Mesenchymal stem cell (in vitro differentiated cells and primary cell): Measurements from ENCODE around the gene AFAP1.

Source experiments
- DNase-seq: peaks from one replicate; pipeline ENCODE4 v3.0.0-alpha.2; 2013
- H2AFZ ChIP-seq: one replicate; pipeline ENCODE4 v1.6.1; 2013; ENCODE audit warnings: low read depth, mild to moderate bottlenecking, control low read depth, inconsistent platforms, low read length, moderate library complexity
- H2AK5ac ChIP-seq: 2 replicates; pipeline ENCODE4 v1.6.1; 2013; ENCODE audit warnings: low read length, moderate library complexity, mild to moderate bottlenecking, inconsistent platforms; ENCODE audit not compliant: severe bottlenecking
- H2BK120ac ChIP-seq: one replicate; pipeline ENCODE4 v1.6.1; 2013; ENCODE audit warnings: low read depth, mild to moderate bottlenecking, inconsistent platforms, low read length, moderate library complexity
- H2BK12ac ChIP-seq, 2 experiments: one replicate each; pipeline ENCODE4 v1.6.1; 2013; ENCODE audit warnings: inconsistent platforms in 2 of 2, low read length in 2 of 2, mild to moderate bottlenecking in 2 of 2, moderate library complexity in 2 of 2, control low read depth in 1 of 2
- H2BK15ac ChIP-seq: one replicate; pipeline ENCODE4 v1.6.1; 2013; ENCODE audit warnings: mild to moderate bottlenecking, low read depth, inconsistent platforms; ENCODE audit not compliant: poor library complexity, severe bottlenecking
- H2BK5ac ChIP-seq: 2 replicates; pipeline ENCODE4 v1.6.1; 2013; ENCODE audit warnings: low read depth, mild to moderate bottlenecking, low read length, control low read depth, inconsistent platforms; ENCODE audit not compliant: poor library complexity, severe bottlenecking
- H3K14ac ChIP-seq, 2 experiments: one replicate each; pipeline ENCODE4 v1.6.1; 2013; ENCODE audit warnings: inconsistent platforms in 2 of 2, low read length in 2 of 2, control low read depth in 1 of 2, mild to moderate bottlenecking in 1 of 2, moderate library complexity in 1 of 2
- H3K18ac ChIP-seq, 2 experiments: one replicate each; pipeline ENCODE4 v1.6.1; 2013; ENCODE audit warnings: inconsistent platforms in 2 of 2, low read length in 2 of 2, control low read depth in 1 of 2, low read depth in 1 of 2, mild to moderate bottlenecking in 1 of 2
- H3K23ac ChIP-seq, 2 experiments: one replicate each; pipeline ENCODE4 v1.6.1; 2013; ENCODE audit warnings: inconsistent platforms in 2 of 2, low read length in 2 of 2, mild to moderate bottlenecking in 2 of 2, moderate library complexity in 2 of 2, control low read depth in 1 of 2
- H3K27ac ChIP-seq: 2 replicates; pipeline ENCODE4 v1.5.1; 2013; ENCODE audit warnings: mild to moderate bottlenecking, moderate library complexity, low read length, control low read depth, inconsistent platforms; ENCODE audit not compliant: poor library complexity, severe bottlenecking
- H3K27me3 ChIP-seq, 2 experiments: 2 replicates each; pipeline versions ENCODE4 v1.6.1 to v1.7.0; 2013; ENCODE audit warnings: low read length in 2 of 2, mild to moderate bottlenecking in 2 of 2, moderate library complexity in 2 of 2, control low read depth in 1 of 2, inconsistent platforms in 1 of 2; ENCODE audit not compliant: control insufficient read depth in 1 of 2, insufficient read depth in 1 of 2
- H3K36me3 ChIP-seq, 2 experiments: 2 replicates each; pipeline versions ENCODE4 v1.6.1 to v1.7.0; 2013; ENCODE audit warnings: low read length in 2 of 2, control low read depth in 1 of 2, inconsistent platforms in 1 of 2, low read depth in 1 of 2, mild to moderate bottlenecking in 1 of 2; ENCODE audit not compliant: insufficient read depth in 2 of 2, control insufficient read depth in 1 of 2
- H3K4ac ChIP-seq, 2 experiments: one replicate each; pipeline ENCODE4 v1.6.1; 2013; ENCODE audit warnings: inconsistent platforms in 2 of 2, low read length in 2 of 2, mild to moderate bottlenecking in 2 of 2, moderate library complexity in 2 of 2, control low read depth in 1 of 2, low read depth in 1 of 2
- H3K4me1 ChIP-seq: 2 replicates; pipeline ENCODE4 v1.6.1; 2013; ENCODE audit warnings: low read depth, low read length, control low read depth; ENCODE audit not compliant: control insufficient read depth, insufficient read depth
- H3K4me2 ChIP-seq: 2 replicates; pipeline ENCODE4 v1.6.1; 2013; ENCODE audit warnings: low read length, mild to moderate bottlenecking, inconsistent platforms; ENCODE audit not compliant: poor library complexity, severe bottlenecking
- H3K4me3 ChIP-seq, 2 experiments: 2 replicates each; pipeline versions ENCODE4 v1.5.1 to v1.7.0; 2013; ENCODE audit warnings: low read length in 2 of 2, mild to moderate bottlenecking in 2 of 2, control low read depth in 1 of 2, low read depth in 1 of 2; ENCODE audit not compliant: insufficient read depth in 1 of 2
- H3K79me1 ChIP-seq: replicated peaks from 2 replicates; pipeline ENCODE4 v1.6.1; 2013; ENCODE audit warnings: mild to moderate bottlenecking, control low read depth, low read length, inconsistent platforms; ENCODE audit not compliant: poor library complexity, severe bottlenecking
- H3K9ac ChIP-seq: 2 replicates; pipeline ENCODE4 v1.7.0; 2013; ENCODE audit warnings: mild to moderate bottlenecking, low read length, moderate library complexity
- H3K9me3 ChIP-seq: 2 replicates; pipeline ENCODE4 v1.7.0; 2013; ENCODE audit warnings: mild to moderate bottlenecking, low read length; ENCODE audit not compliant: control insufficient read depth
- H4K8ac ChIP-seq: one replicate; pipeline ENCODE4 v1.6.1; 2013; ENCODE audit warnings: inconsistent platforms, mild to moderate bottlenecking, low read length, moderate library complexity
- H4K91ac ChIP-seq: one replicate; pipeline ENCODE4 v1.6.1; 2013; ENCODE audit warnings: mild to moderate bottlenecking, low read length, inconsistent platforms
- WGBS: methylation state at CpG from one replicate; pipeline ENCODE4 v1.1.7; 2013; ENCODE audit warnings: mixed read lengths; 5-methylcytosine and 5-hydroxymethylcytosine counted together

Gene AFAP1

DNA sequence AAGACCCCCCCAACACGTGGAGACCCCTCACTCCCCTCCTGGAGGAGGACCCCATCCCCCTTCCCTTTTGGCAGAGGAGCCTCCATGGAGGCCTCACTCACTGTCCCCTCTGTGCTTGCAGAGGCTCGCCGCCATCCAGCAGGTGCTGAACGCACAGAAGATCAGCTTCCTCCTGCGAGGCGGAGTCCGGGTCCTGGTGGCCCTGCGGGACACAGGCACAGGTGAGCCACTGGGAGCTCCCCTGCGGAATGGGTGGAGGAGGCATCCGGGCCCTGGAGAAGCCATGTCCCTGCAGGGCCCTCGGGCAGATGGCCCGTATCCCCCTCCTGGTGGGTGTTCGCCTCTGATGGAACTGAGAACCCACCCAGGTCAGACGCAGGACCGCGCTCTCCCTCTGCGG lies 206.5 kb downstream of the AFAP1 start:
- Histone ChIP-seq H3K4me3 (no peak overlapping the region), H3K27me3 (peaks cover 26 to 50% of the 10 kb centered on the region in 2 experiments), H3K4me2 (no peak overlapping the region), H3K14ac (no peak overlapping the region), H4K8ac (no peak overlapping the region), H3K9me3 (peaks cover 5% of the 10 kb centered on the region), H2AK5ac (no peak overlapping the region), H3K4ac (no peak overlapping the region), H4K91ac (no peak overlapping the region), H3K23ac (no peak overlapping the region), H3K79me1 (no peaks in the 10 kb centered on the region), H3K27ac (no peak overlapping the region), H3K36me3 (peaks cover 0 to under 1% of the 10 kb centered on the region in 2 experiments), H2BK120ac (no peak overlapping the region), H2BK5ac (no peak overlapping the region), H2BK15ac (no peak overlapping the region), H3K9ac (no peak overlapping the region), H2AFZ (no peak overlapping the region), H3K4me1 (peaks cover 1% of the 10 kb centered on the region), H2BK12ac (no peak overlapping the region), H3K18ac (no peak overlapping the region)
- no peak for DNase-seq
- WGBS: 89% methylated on average over 17 of the region's 17 CpGs

- Histone ChIP-seq H2AFZ (no peak overlapping the region), H3K9ac (no peak overlapping the region), H3K4me2 (no peak overlapping the region), H3K27ac (no peak overlapping the region), H3K9me3 (no peaks in the 10 kb centered on the region), H2AK5ac (no peak overlapping the region), H2BK15ac (no peak overlapping the region), H3K4ac (no peak overlapping the region), H3K18ac (no peak overlapping the region), H3K79me1 (no peaks in the 10 kb centered on the region), H3K27me3 (peaks cover 22 to 44% of the 10 kb centered on the region in 2 experiments), H2BK120ac (no peak overlapping the region), H3K14ac (peak overlapping the region in 1 of 2 experiments; percentile 74), H3K36me3 (peaks cover 0 to 2% of the 10 kb centered on the region in 2 experiments), H2BK12ac (no peak overlapping the region), H3K23ac (no peak overlapping the region), H4K8ac (no peak overlapping the region), H3K4me1 (no peaks in the 10 kb centered on the region), H4K91ac (no peak overlapping the region), H3K4me3 (no peak overlapping the region), H2BK5ac (no peak overlapping the region)
- DNase-seq: no peak
- WGBS: 85% methylated on average over 9 of the region's 9 CpGs
Measured at GRCh38 chr4:7732263-7732662, 207.4 kb downstream of the AFAP1 start.

DNA sequence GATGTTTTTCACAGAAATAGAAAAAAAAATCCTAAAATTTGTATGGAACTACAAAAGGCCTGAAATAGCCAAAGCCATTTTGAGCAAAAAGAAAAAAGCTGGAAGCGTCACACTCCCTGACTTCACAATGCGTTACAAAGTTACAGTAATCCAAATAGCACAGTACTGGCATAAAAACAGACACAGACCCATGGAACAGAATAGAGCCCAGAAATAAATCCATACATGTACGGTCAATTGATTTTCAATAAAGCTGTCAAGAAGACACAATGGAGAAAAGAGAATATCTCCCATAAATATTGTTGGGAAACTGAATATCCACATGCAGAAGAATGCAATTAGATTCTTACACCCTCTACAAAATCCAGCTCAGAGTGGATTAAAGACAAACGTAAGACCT lies 208.2 kb downstream of the AFAP1 start:
- Histone ChIP-seq H3K18ac (no peak overlapping the region), H3K27me3 (peaks cover 22 to 40% of the 10 kb centered on the region in 2 experiments), H2BK12ac (no peak overlapping the region), H2BK15ac (no peak overlapping the region), H4K8ac (no peak overlapping the region), H2BK5ac (no peak overlapping the region), H3K4me1 (no peaks in the 10 kb centered on the region), H3K9me3 (no peaks in the 10 kb centered on the region), H3K27ac (no peak overlapping the region), H3K14ac (no peak overlapping the region), H3K79me1 (no peaks in the 10 kb centered on the region), H3K4me2 (no peak overlapping the region), H3K9ac (no peak overlapping the region), H3K4me3 (no peak overlapping the region), H3K4ac (no peak overlapping the region), H2AFZ (no peak overlapping the region), H3K36me3 (peaks cover 0 to 5% of the 10 kb centered on the region in 2 experiments), H3K23ac (no peak overlapping the region), H2AK5ac (no peak overlapping the region), H2BK120ac (no peak overlapping the region), H4K91ac (no peak overlapping the region)
- 91% methylated on average over 3 of the region's 4 CpGs for WGBS
- no peak for DNase-seq

GRCh38 chr4:7727749-7728148 lies 211.9 kb downstream of the AFAP1 start:
- H3K4me1 ChIP-seq: peaks cover 3% of the 10 kb centered on the region
- no peak overlapping the region for H3K4me2 ChIP-seq
- H3K9ac ChIP-seq: no peak overlapping the region
- H3K4ac ChIP-seq: no peak overlapping the region
- no peak overlapping the region for H2AK5ac ChIP-seq
- no peak overlapping the region for H3K4me3 ChIP-seq
- no peak overlapping the region for H3K27ac ChIP-seq
- H3K27me3 ChIP-seq: peaks cover 8 to 22% of the 10 kb centered on the region in 2 experiments
- no peaks in the 10 kb centered on the region for H3K79me1 ChIP-seq
- no peak overlapping the region for H2BK12ac ChIP-seq
- DNase-seq: no peak
- no peak overlapping the region for H3K18ac ChIP-seq
- no peak overlapping the region for H2BK15ac ChIP-seq
- no peak overlapping the region for H2AFZ ChIP-seq
- WGBS: 97% methylated on average over 1 of the region's 1 CpG
- no peak overlapping the region for H2BK5ac ChIP-seq
- H4K8ac ChIP-seq: no peak overlapping the region
- H4K91ac ChIP-seq: no peak overlapping the region
- H3K14ac ChIP-seq: no peak overlapping the region
- no peak overlapping the region for H2BK120ac ChIP-seq
- peaks cover 0 to 5% of the 10 kb centered on the region in 2 experiments for H3K36me3 ChIP-seq
- H3K23ac ChIP-seq: no peak overlapping the region
- no peaks in the 10 kb centered on the region for H3K9me3 ChIP-seq
